Mammary epithelial cell (primary cell): ENCODE results near the gene GLT6D1.

Experiments
- EZH2 ChIP-seq: IDR thresholded peaks from 2 replicates; pipeline ENCODE4 v1.6.1; 2012; ENCODE audit warnings: low read length, inconsistent platforms, borderline replicate concordance
- TF ChIP-seq, protein P1 (sequence below), 2 donors: IDR thresholded peaks in 1 of 2; conservative IDR thresholded peaks in 1 of 2; 2 replicates each; pipeline ENCODE4 v1.5.1; 2011 to 2012; ENCODE audit warnings: inconsistent platforms in 2 of 2, low read length in 2 of 2, mild to moderate bottlenecking in 2 of 2, control low read depth in 1 of 2, low read depth in 1 of 2; ENCODE audit not compliant: insufficient read depth in 1 of 2; ENCODE audit errors: extremely low read depth in 1 of 2

DNA sequence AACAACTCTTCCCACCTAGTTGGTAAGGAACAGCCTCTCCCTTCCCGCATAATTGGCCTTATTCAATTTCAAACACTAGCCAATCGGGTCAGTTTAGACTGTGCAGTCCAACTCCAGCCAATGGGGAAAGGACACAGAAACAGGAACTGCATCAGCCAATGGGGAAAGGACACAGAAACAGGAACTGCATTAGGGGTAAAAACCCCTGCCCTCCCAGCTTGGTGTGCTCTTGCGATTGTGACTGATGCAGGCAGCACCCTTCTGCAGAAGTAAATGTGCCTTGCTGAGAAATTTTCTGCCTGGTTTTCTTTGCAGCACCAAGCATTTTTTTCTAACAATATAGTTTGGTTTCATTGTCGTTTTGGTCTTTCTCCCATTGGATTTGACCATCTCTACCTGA lies 8.5 kb upstream of the GLT6D1 start:
- TF ChIP-seq, protein P1, sequence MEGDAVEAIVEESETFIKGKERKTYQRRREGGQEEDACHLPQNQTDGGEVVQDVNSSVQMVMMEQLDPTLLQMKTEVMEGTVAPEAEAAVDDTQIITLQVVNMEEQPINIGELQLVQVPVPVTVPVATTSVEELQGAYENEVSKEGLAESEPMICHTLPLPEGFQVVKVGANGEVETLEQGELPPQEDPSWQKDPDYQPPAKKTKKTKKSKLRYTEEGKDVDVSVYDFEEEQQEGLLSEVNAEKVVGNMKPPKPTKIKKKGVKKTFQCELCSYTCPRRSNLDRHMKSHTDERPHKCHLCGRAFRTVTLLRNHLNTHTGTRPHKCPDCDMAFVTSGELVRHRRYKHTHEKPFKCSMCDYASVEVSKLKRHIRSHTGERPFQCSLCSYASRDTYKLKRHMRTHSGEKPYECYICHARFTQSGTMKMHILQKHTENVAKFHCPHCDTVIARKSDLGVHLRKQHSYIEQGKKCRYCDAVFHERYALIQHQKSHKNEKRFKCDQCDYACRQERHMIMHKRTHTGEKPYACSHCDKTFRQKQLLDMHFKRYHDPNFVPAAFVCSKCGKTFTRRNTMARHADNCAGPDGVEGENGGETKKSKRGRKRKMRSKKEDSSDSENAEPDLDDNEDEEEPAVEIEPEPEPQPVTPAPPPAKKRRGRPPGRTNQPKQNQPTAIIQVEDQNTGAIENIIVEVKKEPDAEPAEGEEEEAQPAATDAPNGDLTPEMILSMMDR (conservative IDR thresholded peaks at IDR 0.05 in 1 of 2, IDR thresholded peaks at IDR 0.05 in 1 of 2; ENCODE audit: extremely low read depth in 1 of 2, insufficient read depth in 1 of 2, low read depth in 1 of 2, low read length in 2 of 2), result no peak
- TF ChIP-seq EZH2, result no peak
